NCI-H524 treated with DMSO at 0.1 percent for 48 hours (cell line): ENCODE results near the gene HHIPL1.

Source experiments
- DNase-seq: peaks from one replicate; lab custom pipeline; 2025; lab: John Stamatoyannopoulos, UW

Gene HHIPL1

GRCh38 chr14:99675382-99675835 lies 30.5 kb downstream of the HHIPL1 start:
- no peak for DNase-seq

GRCh38 chr14:99675951-99676350 lies 31.0 kb downstream of the HHIPL1 start:
- DNase-seq: no peak

- no peak for DNase-seq
These were observed 31.7 kb downstream of the HHIPL1 start for GRCh38 chr14:99676657-99677056.

- DNase-seq: no peak
These were observed 32.6 kb downstream of the HHIPL1 start for GRCh38 chr14:99677231-99678140.

- DNase-seq: no peak
These were observed 33.3 kb downstream of the HHIPL1 start for GRCh38 chr14:99678198-99678597.

- DNase-seq: no peak
These were observed 34.2 kb downstream of the HHIPL1 start for GRCh38 chr14:99679111-99679510.

GRCh38 chr14:99679543-99679942 lies 34.6 kb downstream of the HHIPL1 start:
- DNase-seq: no peak

GRCh38 chr14:99679996-99680395 lies 35.1 kb downstream of the HHIPL1 start:
- no peak for DNase-seq

GRCh38 chr14:99681101-99681831 lies 36.3 kb downstream of the HHIPL1 start:
- DNase-seq: no peak

GRCh38 chr14:99681832-99682148 lies 36.9 kb downstream of the HHIPL1 start:
- no peak for DNase-seq

GRCh38 chr14:99682809-99683618 lies 38.1 kb downstream of the HHIPL1 start:
- DNase-seq: no peak

GRCh38 chr14:99683619-99684409 lies 38.9 kb downstream of the HHIPL1 start, which contains the start of gene CYP46A1:
Gene CYP46A1 (plus strand): TSS chr14:99684298. CDS start chr14:99684418, 120 bp downstream.
- peak; percentile 97 for DNase-seq

- no peak for DNase-seq
These were observed 39.5 kb downstream of the HHIPL1 start for GRCh38 chr14:99684410-99684934.

GRCh38 chr14:99685151-99685591 lies 40.2 kb downstream of the HHIPL1 start:
- DNase-seq: no peak

- DNase-seq: no peak
These were observed 40.7 kb downstream of the HHIPL1 start for GRCh38 chr14:99685596-99685995.

- DNase-seq: no peak
These were observed 41.8 kb downstream of the HHIPL1 start for GRCh38 chr14:99686557-99687283.

- DNase-seq: no peak
These were observed 42.6 kb downstream of the HHIPL1 start for GRCh38 chr14:99687284-99688209.

- no peak for DNase-seq
These were observed 43.3 kb downstream of the HHIPL1 start for GRCh38 chr14:99688210-99688581.

- no peak for DNase-seq
These were observed 43.7 kb downstream of the HHIPL1 start for GRCh38 chr14:99688629-99689028.
